Fibroblast of peridontal ligament (primary cell): ENCODE measurements around the gene ZC2HC1B.

Experiments
- DNase-seq: peaks from one replicate; pipeline ENCODE4 v3.0.0-alpha.2; 2010; ENCODE audit errors: extremely low read depth

The ZC2HC1B gene

GRCh38 chr6:143961886-143962878 lies 97.9 kb downstream of the ZC2HC1B start:
- peak; percentile 96 for DNase-seq

- no peak for DNase-seq
Measured at GRCh38 chr6:143963158-143963919, 99.1 kb downstream of the ZC2HC1B start.

GRCh38 chr6:143964674-143965081 lies 100.4 kb downstream of the ZC2HC1B start:
- DNase-seq = no peak

- DNase-seq = peak; percentile 91
Measured at GRCh38 chr6:143965503-143966171, 101.4 kb downstream of the ZC2HC1B start.

- DNase-seq = no peak
Measured at GRCh38 chr6:143966312-143966711, 102.0 kb downstream of the ZC2HC1B start.

- peak; percentile 92 for DNase-seq
Measured at GRCh38 chr6:143967706-143968376, 103.6 kb downstream of the ZC2HC1B start.

GRCh38 chr6:143969077-143969476 lies 104.8 kb downstream of the ZC2HC1B start:
- DNase-seq = no peak

GRCh38 chr6:143970456-143971218 lies 106.4 kb downstream of the ZC2HC1B start:
- DNase-seq = peak; percentile 83

- DNase-seq = peak; percentile 58
Measured at GRCh38 chr6:143971482-143972205, 107.4 kb downstream of the ZC2HC1B start.

- DNase-seq = no peak
Measured at GRCh38 chr6:143973097-143973966, 109.1 kb downstream of the ZC2HC1B start.

- no peak for DNase-seq
Measured at GRCh38 chr6:143974089-143974488, 109.8 kb downstream of the ZC2HC1B start.

- DNase-seq = no peak
Measured at GRCh38 chr6:143976806-143977349, 112.6 kb downstream of the ZC2HC1B start.

- no peak for DNase-seq
Measured at GRCh38 chr6:143980921-143981320, 116.6 kb downstream of the ZC2HC1B start.

- DNase-seq = no peak
Measured at GRCh38 chr6:143982968-143983367, 118.7 kb downstream of the ZC2HC1B start.

- DNase-seq = no peak
Measured at GRCh38 chr6:143984666-143985065, 120.4 kb downstream of the ZC2HC1B start.

- no peak for DNase-seq
Measured at GRCh38 chr6:143986463-143987065, 122.3 kb downstream of the ZC2HC1B start.
